ENCODE data around the gene ZSWIM9. TPM values are rescaled to one million over a fixed set of nuclear protein-coding genes. Genes with fewer than 3 reads are reported as not detected.

ZSWIM9 gene
- total and polyA plus RNA-seq, 12 donors, result 3.8 to 8.5 (median 6.5) TPM

DNA sequence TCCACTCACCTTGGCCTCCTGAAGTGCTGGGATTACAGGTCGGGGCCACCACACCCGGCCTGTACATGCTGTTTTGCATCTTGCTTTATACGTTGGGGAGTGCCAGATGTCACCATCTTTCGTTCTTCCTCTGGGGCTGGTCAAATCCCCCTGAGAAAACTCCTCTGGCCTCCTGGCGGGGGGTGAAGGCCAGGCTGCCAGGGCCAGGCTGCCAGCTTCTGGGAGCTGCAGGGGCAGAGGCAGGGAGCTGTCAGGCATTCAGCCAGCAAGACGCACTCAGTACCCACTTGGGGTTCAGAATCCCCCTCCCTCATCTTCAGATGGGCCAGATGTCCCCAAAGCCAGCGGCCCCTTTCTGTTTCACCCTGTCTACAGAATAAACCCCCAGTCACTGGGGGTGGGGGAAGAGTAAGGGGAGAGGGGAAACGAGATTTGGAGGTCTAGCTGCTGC lies 16.1 kb downstream of the ZSWIM9 start:
- DNase-seq (no peak), ATAC-seq (no peak)
- Histone ChIP-seq H3K36me3 (peaks cover 0 to 35% (median 0%) of the 10 kb centered on the region in 9 donors), H3K9me3 (peaks cover 0 to 9% (median 5%) of the 10 kb centered on the region in 11 donors), H3K4me1 (no peaks in the 10 kb centered on the region), H3K27me3 (no peaks in the 10 kb centered on the region), H3K4me3 (no peak overlapping the region), H3K27ac (no peak overlapping the region)
- TF ChIP-seq, protein P1, sequence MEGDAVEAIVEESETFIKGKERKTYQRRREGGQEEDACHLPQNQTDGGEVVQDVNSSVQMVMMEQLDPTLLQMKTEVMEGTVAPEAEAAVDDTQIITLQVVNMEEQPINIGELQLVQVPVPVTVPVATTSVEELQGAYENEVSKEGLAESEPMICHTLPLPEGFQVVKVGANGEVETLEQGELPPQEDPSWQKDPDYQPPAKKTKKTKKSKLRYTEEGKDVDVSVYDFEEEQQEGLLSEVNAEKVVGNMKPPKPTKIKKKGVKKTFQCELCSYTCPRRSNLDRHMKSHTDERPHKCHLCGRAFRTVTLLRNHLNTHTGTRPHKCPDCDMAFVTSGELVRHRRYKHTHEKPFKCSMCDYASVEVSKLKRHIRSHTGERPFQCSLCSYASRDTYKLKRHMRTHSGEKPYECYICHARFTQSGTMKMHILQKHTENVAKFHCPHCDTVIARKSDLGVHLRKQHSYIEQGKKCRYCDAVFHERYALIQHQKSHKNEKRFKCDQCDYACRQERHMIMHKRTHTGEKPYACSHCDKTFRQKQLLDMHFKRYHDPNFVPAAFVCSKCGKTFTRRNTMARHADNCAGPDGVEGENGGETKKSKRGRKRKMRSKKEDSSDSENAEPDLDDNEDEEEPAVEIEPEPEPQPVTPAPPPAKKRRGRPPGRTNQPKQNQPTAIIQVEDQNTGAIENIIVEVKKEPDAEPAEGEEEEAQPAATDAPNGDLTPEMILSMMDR (IDR thresholded peaks at IDR 0.05), result no peak
- 83 to 86% methylated on average over 8 of the region's 8 CpGs for WGBS, 2 donors
- intact Hi-C loops (cut with DNase I), result no loop called here

DNA sequence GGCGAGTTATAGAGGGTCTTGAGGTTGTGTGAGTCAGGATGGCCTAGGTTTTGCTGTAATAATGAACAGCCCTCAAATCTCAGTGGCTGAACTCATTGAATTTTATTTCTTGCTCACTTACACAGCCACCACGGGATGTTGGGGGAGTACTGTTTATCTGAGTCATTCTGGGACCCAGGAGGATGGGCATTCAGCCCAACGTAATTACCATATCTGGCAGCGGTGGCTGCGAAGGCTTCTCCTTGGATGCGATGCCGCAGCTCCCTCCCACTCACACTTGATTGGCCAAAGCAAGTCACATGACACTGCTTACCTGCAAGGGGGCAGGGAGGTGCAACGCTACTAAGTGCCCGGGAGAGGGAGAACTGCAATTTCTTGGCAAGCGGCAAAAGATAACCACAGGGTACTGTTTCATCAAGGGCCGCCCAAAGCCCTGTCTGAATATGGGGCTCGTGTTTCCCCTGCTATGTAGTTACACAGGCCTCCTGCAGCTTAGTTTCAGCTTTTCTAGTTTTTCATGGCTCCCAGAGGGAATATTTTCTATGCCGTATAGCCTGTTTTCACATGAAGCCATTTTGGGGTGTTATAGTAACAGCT lies 19.9 kb downstream of the ZSWIM9 start:
- Histone ChIP-seq H3K36me3 (peaks cover 0 to 30% (median 0%) of the 10 kb centered on the region in 9 donors), H3K4me3 (no peak overlapping the region), H3K9me3 (no peaks in the 10 kb centered on the region), H3K27me3 (no peaks in the 10 kb centered on the region), H3K27ac (no peak overlapping the region), H3K4me1 (no peaks in the 10 kb centered on the region)
- intact Hi-C loops (cut with DNase I), result no loop called here
- 75 to 82% methylated on average over 13 of the region's 13 CpGs for WGBS, 2 donors
- ATAC-seq (no peak), DNase-seq (no peak)
- TF ChIP-seq, protein P1 (IDR thresholded peaks at IDR 0.05), result peak in 1 of 9 donors; percentile 11

DNA sequence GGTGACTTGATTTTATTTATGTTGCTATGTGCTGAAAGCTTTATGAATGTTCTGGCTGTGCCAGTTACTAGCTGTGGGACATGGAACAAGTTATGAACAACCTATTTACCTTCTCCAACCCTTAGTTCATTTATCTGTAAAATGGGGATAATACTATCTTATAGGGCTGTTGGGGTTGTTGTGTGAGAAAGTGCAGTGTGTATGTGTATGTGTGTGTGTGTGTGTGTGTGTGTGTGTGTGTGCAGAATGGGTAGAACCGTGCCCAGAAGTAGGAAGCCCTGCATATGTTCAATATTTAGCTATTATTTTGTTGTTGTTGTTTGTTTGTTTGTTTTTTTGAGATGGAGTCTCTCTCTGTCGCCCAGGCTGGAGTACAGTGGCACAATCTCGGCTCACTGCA lies 20.4 kb downstream of the ZSWIM9 start:
- H3K4me3 ChIP-seq, result no peak overlapping the region
- intact Hi-C loops (cut with DNase I), result no loop called here
- peaks cover 0 to 29% (median 0%) of the 10 kb centered on the region in 9 donors for H3K36me3 ChIP-seq
- no peaks in the 10 kb centered on the region for H3K9me3 ChIP-seq
- TF ChIP-seq, protein P1 (IDR thresholded peaks at IDR 0.05), result no peak
- WGBS, 2 donors, result 94% methylated on average over 3 of the region's 3 CpGs
- H3K4me1 ChIP-seq, result no peaks in the 10 kb centered on the region
- H3K27ac ChIP-seq, result no peak overlapping the region
- DNase-seq (no peak), ATAC-seq (no peak)
- H3K27me3 ChIP-seq, result no peaks in the 10 kb centered on the region

DNA sequence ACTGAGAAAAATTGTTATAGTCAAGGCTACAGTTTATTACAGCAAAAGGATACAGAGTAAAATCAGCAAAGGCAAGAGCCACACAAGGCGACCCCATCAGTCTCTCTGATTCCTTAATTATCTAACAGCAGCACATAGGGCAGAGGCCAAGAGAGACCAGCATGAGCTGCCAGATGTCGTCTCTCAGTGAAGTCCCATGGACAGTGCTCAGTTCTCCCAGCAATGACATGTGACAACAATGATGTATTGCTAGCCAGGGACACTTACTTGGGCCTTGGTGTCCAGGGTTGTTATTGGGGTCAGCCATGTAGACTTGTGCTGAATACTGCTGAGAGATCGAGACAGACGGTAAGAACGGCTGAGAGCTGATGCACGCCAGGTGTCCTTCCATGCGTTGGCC lies 22.3 kb downstream of the ZSWIM9 start:
- intact Hi-C loops (cut with DNase I), result no loop called here
- H3K4me1 ChIP-seq, result peaks cover 0 to 16% (median 12%) of the 10 kb centered on the region in 9 donors

More for the DNA sequence above, 22.3 kb downstream of the ZSWIM9 start:
- WGBS, 2 donors, result 79 to 88% methylated on average over 7 of the region's 7 CpGs
- DNase-seq, result no peak
- Histone ChIP-seq H3K4me3 (no peak overlapping the region), H3K9me3 (no peaks in the 10 kb centered on the region), H3K27ac (no peak overlapping the region), H3K36me3 (peaks cover 0 to 21% (median 0%) of the 10 kb centered on the region in 9 donors), H3K27me3 (no peaks in the 10 kb centered on the region)
- TF ChIP-seq, protein P1 (IDR thresholded peaks at IDR 0.05), result no peak
- no peak for ATAC-seq

Data from heart right ventricle (tissue), 16 donors.